ENCODE results near the gene PRAMEF5.
"Not testable (repeated sequence)": the region's sequence is repeated elsewhere in the genome, so short reads cannot be mapped to it uniquely, and the experiment has no call there.

Gene PRAMEF5

DNA sequence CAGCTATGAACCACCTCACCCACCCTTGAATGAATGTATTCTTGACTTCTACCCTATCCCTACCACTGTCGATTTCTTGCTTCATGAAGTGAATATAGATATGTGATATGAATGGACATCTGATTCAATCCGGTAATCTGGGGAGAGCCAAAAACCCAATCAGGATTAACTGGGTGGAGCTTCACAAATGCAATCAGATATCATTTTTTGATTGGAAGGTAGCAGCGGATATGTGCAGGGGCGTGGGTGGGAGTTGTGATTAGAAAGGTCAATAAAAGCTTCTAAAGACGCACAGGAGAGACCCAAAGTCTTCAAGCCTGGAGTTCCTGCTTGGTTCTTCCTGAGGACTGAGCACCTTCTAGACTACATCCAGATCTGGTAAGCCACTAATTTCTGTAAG lies at the start of gene PRAMEF5:
Gene PRAMEF5, plus strand, starts transcription at position 301 of the 400 bp plus-strand sequence. CDS start 5,071 bp downstream, outside the sequence.
- not testable (repeated sequence) for DNase-seq

DNA sequence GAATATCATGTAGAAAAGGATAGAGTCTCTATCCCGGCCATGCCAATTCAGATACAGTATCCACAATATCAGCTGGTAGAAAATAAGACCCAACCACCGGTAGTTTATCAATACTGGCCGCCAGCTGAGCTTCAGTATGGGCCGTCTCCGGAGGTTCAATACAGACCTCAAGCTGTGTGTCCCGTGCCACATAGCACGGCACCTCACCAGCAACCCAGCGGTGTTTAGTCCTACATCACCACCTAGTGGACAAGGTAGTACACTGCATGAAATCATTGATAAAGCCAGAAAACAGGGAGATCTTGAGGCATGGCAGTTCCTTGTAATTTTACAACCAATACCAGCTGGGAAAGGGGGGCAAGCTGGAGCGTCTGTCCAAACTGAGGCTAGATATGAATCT lies 45.3 kb upstream of the PRAMEF5 start:
- not testable (repeated sequence) for DNase-seq

- DNase-seq: not testable (repeated sequence)
These were observed 37.4 kb upstream of the PRAMEF5 start for GRCh38 chr1:13216619-13217018.

DNA sequence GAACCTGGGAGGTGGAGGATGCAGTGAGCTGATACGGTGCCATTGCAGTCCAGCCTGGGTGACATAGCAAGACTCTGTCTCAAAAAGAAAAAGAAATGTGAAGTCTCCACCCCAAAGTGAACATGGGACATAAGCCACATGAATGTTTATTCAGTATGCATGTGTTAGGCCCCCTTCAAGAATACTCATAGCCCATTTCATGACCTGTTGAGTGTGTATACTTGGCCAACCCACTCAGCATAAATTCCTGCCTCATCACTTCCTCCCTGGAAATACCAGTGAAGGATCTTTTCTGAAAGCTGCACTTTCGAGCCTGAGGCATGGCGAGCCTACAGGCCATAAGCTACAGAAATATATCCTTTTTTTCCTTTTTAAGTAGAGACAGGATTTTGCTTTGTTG lies 34.8 kb upstream of the PRAMEF5 start:
- DNase-seq: not testable (repeated sequence)

DNA sequence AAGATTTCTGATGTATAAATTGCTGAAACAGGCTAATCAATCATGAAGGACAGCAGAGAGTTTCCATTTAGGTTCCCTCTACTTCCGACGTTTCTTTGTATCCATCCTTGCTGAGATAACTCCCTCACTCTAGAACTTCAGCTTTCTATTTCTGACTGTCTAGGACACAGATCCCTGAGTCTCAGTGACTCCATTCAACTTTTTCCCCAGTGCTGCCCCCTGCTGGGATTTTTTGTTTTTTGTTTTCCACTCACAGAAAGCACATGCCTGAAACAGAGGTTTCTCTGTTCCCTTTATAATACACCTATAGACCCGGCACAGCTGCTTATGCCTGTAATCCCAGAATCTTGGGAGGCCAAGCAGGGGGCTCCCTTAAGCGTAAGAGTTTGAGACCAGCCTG lies 31.2 kb upstream of the PRAMEF5 start:
- not testable (repeated sequence) for DNase-seq

DNA sequence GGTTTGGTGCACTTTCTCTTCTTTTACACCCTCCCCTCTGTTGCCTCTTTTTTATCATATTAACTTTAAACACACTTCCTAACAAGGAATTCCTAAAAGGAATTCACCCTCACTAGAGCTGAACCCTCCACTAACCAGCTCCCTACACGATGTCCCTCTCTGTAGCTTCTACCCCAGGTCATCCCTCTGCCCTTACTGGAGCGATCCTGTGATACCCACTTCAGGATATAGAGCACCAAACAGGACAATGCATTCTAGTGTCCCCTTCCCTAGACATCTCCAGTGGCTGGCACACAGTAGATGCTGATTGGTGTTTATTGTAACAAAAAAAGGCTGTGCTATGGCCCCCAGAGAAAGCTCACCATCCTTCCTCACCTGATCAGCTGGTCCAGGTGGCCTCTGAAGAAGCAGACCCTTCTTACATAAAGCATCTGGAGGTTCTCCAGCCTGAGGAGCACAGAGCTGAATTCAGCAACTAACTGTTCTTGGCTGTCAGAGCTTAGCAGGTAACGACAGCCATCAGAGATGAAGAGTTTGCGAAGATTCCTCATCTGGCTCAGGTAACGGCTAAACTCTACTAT lies 29.4 kb upstream of the PRAMEF5 start:
- no peak for DNase-seq

DNA sequence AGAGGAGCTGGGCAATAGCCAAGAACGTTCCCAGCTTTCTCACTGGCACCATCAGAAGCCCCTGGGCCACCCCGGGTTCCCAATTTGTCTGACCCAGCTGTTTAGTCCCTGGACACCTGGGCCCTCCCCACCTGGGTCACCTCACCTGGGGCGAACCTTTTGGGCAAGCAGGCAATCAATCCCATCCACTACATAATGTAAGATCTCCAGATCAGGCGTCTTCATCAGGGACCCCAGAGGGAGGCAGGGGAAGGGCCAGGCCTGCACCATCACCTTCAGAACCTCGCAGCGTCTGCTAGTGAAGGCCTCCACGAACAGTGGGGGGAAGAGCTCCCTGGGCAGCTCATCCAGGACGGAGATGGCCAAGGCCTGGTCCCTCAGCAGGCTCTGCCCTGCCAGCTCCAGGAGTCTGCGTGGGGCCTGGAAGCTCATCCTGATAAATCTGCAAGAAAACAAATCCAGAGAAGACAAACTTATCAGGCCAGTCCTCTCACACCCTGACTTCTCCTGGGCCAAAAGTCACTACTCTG lies 28.3 kb upstream of the PRAMEF5 start, which contains the start of gene PRAMEF18:
Gene PRAMEF18, minus strand, starts transcription at position 480 of the 530 bp plus-strand sequence. Its CDS starts 48 bp downstream, at position 432.
- not testable (repeated sequence) for DNase-seq

- DNase-seq: not testable (repeated sequence)
These were observed 26.5 kb upstream of the PRAMEF5 start for GRCh38 chr1:13227271-13228055.

- no peak for DNase-seq
These were observed 25.6 kb upstream of the PRAMEF5 start for GRCh38 chr1:13228343-13228781.

GRCh38 chr1:13230096-13230495 lies 23.9 kb upstream of the PRAMEF5 start:
- not testable (repeated sequence) for DNase-seq

DNA sequence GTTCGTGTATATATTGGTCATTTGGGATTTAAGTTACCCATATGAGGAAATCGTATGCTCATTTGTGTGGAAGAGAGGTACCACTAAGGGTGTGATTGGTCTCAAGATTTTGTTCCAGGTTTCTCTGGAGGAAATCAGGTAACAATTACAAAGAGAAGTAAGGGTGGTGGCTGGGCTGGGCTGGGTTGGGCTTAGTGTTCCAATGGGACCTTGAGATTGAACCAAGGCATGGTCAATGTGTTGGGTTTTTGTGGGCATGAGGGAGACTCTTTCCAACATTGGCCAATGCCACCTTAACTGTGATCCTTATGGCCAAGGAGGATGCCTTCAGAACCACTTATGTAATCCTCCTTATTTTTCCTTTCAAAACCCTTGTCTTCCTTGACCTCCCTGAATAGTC lies 23.4 kb upstream of the PRAMEF5 start:
- not testable (repeated sequence) for DNase-seq

DNA sequence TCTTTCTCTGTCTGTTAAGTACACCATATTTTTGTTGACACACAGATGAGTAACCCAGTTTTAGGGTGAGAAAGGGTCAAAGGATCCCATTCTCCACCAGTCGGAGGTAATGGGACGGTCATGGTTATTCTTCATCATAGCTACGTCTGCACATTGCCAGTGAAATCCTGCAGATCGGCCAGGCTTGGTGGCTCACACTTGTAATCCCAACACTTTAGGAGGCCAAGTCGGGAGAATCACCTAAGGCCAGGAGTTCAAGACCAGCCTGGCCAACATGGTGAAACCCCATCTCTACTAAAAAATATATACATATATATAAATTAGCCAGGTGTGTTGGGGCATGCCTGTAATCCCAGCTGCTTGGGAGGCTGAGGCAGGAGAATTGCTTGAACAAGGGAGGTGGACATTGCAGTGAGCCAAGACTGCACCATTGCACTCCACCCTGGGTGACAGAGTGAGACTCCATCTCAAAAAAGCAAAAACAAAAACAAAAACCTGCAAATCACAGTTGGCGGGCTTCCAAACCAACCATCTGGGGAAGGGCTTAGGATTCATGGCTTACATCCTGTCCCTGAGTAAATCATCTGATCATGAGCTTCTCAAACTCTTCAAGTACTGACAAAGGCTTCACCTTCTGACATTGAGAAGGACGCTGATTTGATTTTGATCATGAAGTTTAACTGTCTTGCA lies 22.8 kb upstream of the PRAMEF5 start:
- DNase-seq: not testable (repeated sequence)

DNA sequence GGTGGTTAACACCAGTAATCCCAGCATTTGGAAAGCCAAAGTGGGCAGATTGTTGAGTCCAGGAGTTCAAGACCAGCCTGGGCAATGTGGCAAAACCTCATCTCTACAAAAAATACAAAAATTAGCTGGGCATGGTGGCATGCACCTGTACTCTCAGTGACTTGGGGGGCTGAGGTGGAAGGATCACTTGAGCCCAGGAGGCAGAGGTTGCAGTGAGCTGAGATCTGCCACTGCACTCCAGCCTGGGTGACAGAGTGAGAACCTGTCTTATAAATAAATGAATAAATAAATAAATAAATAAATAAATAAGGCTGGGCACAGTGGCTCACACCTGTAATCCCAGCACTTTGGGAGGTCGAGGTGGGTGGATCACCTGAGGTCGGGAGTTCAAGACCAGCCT lies 21.9 kb upstream of the PRAMEF5 start:
- not testable (repeated sequence) for DNase-seq

DNA sequence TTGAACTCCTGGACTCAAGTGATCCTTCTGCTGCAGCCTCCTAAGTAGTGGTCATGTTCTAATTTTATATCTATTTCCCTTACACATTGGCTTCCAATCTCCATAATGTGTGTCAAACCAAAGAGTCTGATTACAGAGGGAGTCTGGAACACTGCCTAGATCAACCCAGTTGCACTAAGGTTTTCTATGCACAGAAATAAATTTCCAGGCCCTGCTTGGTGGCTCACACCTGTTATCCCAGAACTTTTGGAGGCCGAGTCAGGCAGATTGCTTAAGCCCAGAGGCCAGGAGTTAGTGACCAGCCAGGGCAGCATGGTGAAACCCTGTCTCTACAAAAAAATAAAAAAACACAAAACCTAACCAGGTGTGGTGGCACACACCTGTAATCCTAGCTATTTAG lies 19.9 kb upstream of the PRAMEF5 start:
- DNase-seq: not testable (repeated sequence)

- DNase-seq: not testable (repeated sequence)
These were observed 16.4 kb upstream of the PRAMEF5 start for GRCh38 chr1:13237572-13237971.

DNA sequence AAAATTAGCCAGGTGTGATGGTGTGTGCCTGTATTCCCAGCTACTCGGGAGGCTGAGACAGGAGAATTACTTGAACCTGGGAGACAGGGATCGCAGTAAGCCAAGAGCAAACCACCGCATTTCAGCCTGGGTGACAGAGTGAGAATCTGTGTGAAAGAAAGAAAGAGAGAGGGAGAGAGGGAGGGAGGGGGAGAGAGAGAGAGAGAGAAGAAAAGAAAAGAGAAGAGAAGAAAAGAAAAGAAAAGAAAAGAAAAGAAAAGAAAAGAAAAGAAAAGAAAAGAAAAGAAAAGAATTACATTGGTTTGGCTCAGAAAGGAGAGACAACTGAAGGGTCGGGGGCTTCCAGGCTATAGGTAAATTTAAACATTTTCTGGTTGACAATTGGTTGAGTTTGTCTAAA lies 14.4 kb upstream of the PRAMEF5 start:
- not testable (repeated sequence) for DNase-seq

- not testable (repeated sequence) for DNase-seq
These were observed 10.3 kb upstream of the PRAMEF5 start for GRCh38 chr1:13243536-13244263.

GRCh38 chr1:13245841-13246553 lies 8.0 kb upstream of the PRAMEF5 start:
- not testable (repeated sequence) for DNase-seq

GRCh38 chr1:13246554-13246871 lies 7.5 kb upstream of the PRAMEF5 start:
- DNase-seq: not testable (repeated sequence)

DNA sequence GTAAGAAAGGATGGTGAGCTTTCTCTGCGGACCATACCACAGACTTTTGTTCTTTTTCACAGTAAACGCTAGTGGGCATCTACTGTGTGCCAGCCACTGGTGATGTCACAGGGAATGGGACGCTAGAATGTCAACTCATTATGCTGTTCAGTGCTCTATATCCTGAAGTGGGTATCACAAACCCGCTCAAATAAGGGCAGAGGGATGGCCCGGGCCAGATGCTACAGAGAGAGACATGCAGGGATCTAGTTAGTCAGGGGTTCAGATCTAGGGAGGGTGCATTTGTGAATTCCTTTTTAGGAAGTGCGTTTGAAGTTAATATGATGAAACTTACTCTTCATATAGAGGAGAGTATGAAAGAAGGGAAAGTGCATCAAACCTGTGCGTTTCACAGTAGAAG lies 6.9 kb upstream of the PRAMEF5 start:
- not testable (repeated sequence) for DNase-seq

- not testable (repeated sequence) for DNase-seq
These were observed 11.1 kb downstream of the PRAMEF5 start for GRCh38 chr1:13265124-13265523.

DNA sequence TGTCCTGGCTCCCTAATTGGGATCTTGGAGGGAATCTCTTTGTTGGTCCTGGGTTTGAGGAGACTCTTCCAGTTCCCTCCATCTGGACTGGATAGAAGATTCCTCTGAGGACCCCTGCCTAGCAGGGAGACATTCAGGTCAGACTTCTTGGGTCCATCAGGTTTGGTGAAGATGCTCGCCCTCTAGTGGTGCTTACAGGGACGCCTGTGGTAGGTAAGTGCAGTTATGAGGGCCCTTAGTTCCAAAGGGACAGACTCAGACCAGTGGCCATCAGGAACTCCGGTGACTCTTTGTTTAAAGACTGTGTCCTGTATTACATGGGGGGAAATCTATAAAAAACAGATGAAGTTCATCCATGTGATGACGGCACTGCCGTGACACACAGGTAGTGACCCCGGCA lies 23.0 kb downstream of the PRAMEF5 start:
- not testable (repeated sequence) for DNase-seq
